Measurements from ENCODE around the gene ELOB. TPM values are rescaled to one million over a fixed set of nuclear protein-coding genes. Genes with fewer than 3 reads are reported as not detected.

The ELOB gene
- total and polyA plus RNA-seq, 2 of the 8 experiments (the other 6 are each of a cell fraction or from before 2014, with no cell fraction given) = 237 to 1,357 TPM

GRCh38 chr16:2774161-2774891, 2.8 kb downstream of the ELOB start (continued):
- TF ChIP-seq TEAD4 (IDR thresholded peaks at IDR 0.05; ENCODE audit: low read depth, low read length) (no peak), BCL11A (IDR thresholded peaks at IDR 0.05; ENCODE audit: low read depth in 2 of 2, low read length in 2 of 2) (no peak), NANOG (IDR thresholded peaks at IDR 0.05; ENCODE audit: insufficient read depth, low read depth, low read length, poor library complexity, severe bottlenecking) (no peak), NRF1 (IDR thresholded peaks at IDR 0.05; ENCODE audit: low read depth, low read length) (no peak), SP2 (IDR thresholded peaks at IDR 0.05; ENCODE audit: low read length) (no peak), TAF1 (IDR thresholded peaks at IDR 0.05; ENCODE audit: low read depth, low read length) (no peak), EGR1 (IDR thresholded peaks at IDR 0.05; ENCODE audit: borderline replicate concordance, low read depth, low read length) (no peak), CBX8 (IDR thresholded peaks at IDR 0.05; ENCODE audit: borderline replicate concordance, low read depth, low read length) (no peak), POU5F1 (IDR thresholded peaks at IDR 0.05; ENCODE audit: low read depth, low read length) (no peak)
